Transverse colon (tissue), 3 donors: ENCODE data around the gene IQCM.

Source experiments
- CTCF ChIP-seq, 5 experiments: fragments of 200-600 bp in 3 of 5; fragments of 450-650 bp in 2 of 5; sonication (generic) in 3 of 5; IDR thresholded peaks; 1 replicate in 2 of 5; 2 replicates in 3 of 5; pipeline ENCODE4 v1.5.1; 2016 to 2017; ENCODE audit warnings: antibody characterized with exemption in 5 of 5, inconsistent platforms in 3 of 5, mild to moderate bottlenecking in 2 of 5, moderate library complexity in 1 of 5
- POLR2A ChIP-seq: fragments of 450-650 bp; IDR thresholded peaks from one replicate; pipeline ENCODE4 v1.6.1; 2016; ENCODE audit warnings: antibody characterized with exemption, mild to moderate bottlenecking, moderate library complexity

GRCh38 chr4:149700272-149700671 lies 115.4 kb downstream of the IQCM start:
- no peak for TF ChIP-seq CTCF (IDR thresholded peaks at IDR 0.05)
- no peak for TF ChIP-seq POLR2A
